Measurements from ENCODE around the gene TMEM245. TPM values are rescaled to one million over a fixed set of nuclear protein-coding genes. Genes with fewer than 3 reads are reported as not detected.

Gene TMEM245
- total RNA-seq, 4 donors from 2014 or later: 222 to 549 (median 318) TPM

DNA sequence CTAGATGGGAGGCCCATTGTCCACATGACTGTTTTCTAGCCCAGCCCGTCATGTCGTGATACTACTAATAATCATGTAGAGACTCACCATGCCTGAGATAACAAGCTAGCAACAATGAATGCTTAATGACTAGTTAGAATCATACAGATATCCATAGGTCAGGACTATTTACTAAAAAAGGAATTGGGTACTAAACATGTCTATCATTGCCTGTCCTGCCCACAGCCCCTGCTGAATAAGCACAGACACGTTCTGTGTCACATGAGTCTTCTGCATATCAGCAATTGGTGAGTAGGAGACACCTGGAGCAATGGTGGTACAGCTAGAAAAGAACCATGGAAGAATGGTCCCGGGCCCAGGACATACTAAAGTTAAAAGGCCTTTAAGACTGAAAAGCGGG lies 29.3 kb upstream of the TMEM245 start:
- TF ChIP-seq CTCF (IDR thresholded peaks at IDR 0.05) (no peak), POLR2A (IDR thresholded peaks at IDR 0.05) (no peak)
- DNase-seq: no peak
- intact Hi-C loops (cut with DNase I): no loop called here
- H3K27me3 ChIP-seq: no peaks in the 10 kb centered on the region
- H3K4me1 ChIP-seq: no peaks in the 10 kb centered on the region
- no peaks in the 10 kb centered on the region for H3K36me3 ChIP-seq
- no peaks in the 10 kb centered on the region for H3K9me3 ChIP-seq
- H3K27ac ChIP-seq: no peak overlapping the region
- 90 to 94% methylated on average over 5 of the region's 5 CpGs for WGBS, 2 donors
- no peak overlapping the region for H3K4me3 ChIP-seq (replicated peaks in 1 of 3)

DNA sequence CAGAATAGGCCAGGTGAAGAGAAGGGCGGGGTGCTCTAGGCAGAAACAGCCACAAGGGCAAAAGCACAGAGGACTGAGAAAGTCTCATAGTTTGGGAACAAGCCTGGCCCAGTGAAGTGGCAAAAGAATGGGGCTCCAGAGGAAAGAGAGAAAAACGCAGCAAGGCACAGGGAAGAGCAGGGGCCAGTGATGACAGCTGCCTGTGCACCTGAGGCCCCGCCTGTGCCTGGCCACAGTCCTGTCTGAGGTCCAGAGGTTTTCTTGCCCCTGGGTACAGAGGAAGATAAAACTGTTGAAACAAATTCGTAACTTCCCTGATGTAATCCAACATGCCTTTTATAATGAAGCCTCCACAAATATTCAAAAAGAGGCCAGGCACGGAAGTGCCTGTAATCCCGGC lies 25.3 kb upstream of the TMEM245 start:
- TF ChIP-seq POLR2A (IDR thresholded peaks at IDR 0.05): no peak
- no peak for TF ChIP-seq CTCF (IDR thresholded peaks at IDR 0.05)

GRCh38 chr9:109143881-109144562 lies 24.3 kb upstream of the TMEM245 start:
- WGBS, 2 donors: 75 to 82% methylated on average over 5 of the region's 5 CpGs
- no peaks in the 10 kb centered on the region for H3K27me3 ChIP-seq
- H3K9me3 ChIP-seq: no peaks in the 10 kb centered on the region
- intact Hi-C loops (cut with DNase I): no loop called here
- TF ChIP-seq CTCF (IDR thresholded peaks at IDR 0.05) (no peak), POLR2A (IDR thresholded peaks at IDR 0.05) (no peak)
- no peak overlapping the region for H3K4me3 ChIP-seq (replicated peaks in 1 of 3)
- no peak overlapping the region for H3K27ac ChIP-seq
- no peaks in the 10 kb centered on the region for H3K36me3 ChIP-seq
- no peaks in the 10 kb centered on the region for H3K4me1 ChIP-seq
- DNase-seq: no peak

More for the DNA sequence above, 25.3 kb upstream of the TMEM245 start:
- 86 to 89% methylated on average over 6 of the region's 6 CpGs for WGBS, 2 donors
- DNase-seq: no peak
- no peak overlapping the region for H3K4me3 ChIP-seq (replicated peaks in 1 of 3)
- intact Hi-C loops (cut with DNase I): no loop called here
- no peaks in the 10 kb centered on the region for H3K27me3 ChIP-seq
- no peaks in the 10 kb centered on the region for H3K9me3 ChIP-seq
- no peak overlapping the region for H3K27ac ChIP-seq
- no peaks in the 10 kb centered on the region for H3K36me3 ChIP-seq
- no peaks in the 10 kb centered on the region for H3K4me1 ChIP-seq

DNA sequence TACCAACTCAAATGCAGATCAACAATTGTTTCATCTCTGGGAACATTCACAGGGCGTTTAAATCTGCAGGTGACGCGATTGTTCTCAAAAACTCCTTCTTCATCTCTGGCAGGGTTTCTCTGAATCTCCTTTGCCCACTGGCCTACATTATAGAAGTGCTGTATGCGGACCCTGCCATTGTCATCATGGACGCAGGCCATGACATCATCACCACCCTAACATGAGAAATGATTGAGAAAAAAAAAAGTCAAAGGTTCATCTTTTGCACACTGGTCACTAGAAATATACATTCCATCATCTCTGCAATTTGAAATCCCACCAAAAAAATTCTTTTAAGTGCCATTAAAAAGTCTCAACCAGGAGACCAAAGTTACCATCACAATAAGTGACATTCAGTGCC lies 21.6 kb upstream of the TMEM245 start:
- DNase-seq: no peak
- 85 to 92% methylated on average over 5 of the region's 5 CpGs for WGBS, 2 donors
- Histone ChIP-seq H3K4me3 (replicated peaks in 1 of 3) (no peak overlapping the region), H3K27ac (no peak overlapping the region), H3K9me3 (no peaks in the 10 kb centered on the region), H3K27me3 (no peaks in the 10 kb centered on the region), H3K4me1 (no peaks in the 10 kb centered on the region), H3K36me3 (no peaks in the 10 kb centered on the region)
- TF ChIP-seq POLR2A (IDR thresholded peaks at IDR 0.05) (no peak), CTCF (IDR thresholded peaks at IDR 0.05) (no peak)
- intact Hi-C loops (cut with DNase I): no loop called here

- DNase-seq: no peak
- no peaks in the 10 kb centered on the region for H3K36me3 ChIP-seq
- no peaks in the 10 kb centered on the region for H3K27me3 ChIP-seq
- WGBS, 2 donors: 100% methylated on average over 1 of the region's 1 CpG
- intact Hi-C loops (cut with DNase I): no loop called here
- no peaks in the 10 kb centered on the region for H3K9me3 ChIP-seq
- TF ChIP-seq POLR2A (IDR thresholded peaks at IDR 0.05): no peak
- no peak overlapping the region for H3K4me3 ChIP-seq (replicated peaks in 1 of 3)
- no peak overlapping the region for H3K27ac ChIP-seq
- no peaks in the 10 kb centered on the region for H3K4me1 ChIP-seq
Observed at GRCh38 chr9:109139851-109140250, 20.1 kb upstream of the TMEM245 start.
